K562 (cell line): ENCODE results near the gene SERPINF2. TPM values are rescaled to one million over a fixed set of nuclear protein-coding genes. Genes with fewer than 3 reads are reported as not detected.

Experiments used
- ATAC-seq: fragments of 200-7000 bp; cut with Tn5 transposase; 3 replicates; pipeline ENCODE4 v1.9.1; 2020; ENCODE audit warnings: moderate library complexity
- BruUV-seq: library from RNA; stranded (reverse); fragments of 400-500 nt; replicated peaks from 2 replicates; lab custom pipeline; 2021; lab: Mats Ljungman, UMichigan
- CTCF ChIA-PET: fragments of 300-600 bp; formaldehyde crosslinking; extraction: SDS; loops from one replicate; lab custom pipeline; 2021; ENCODE audit warnings: low intra/inter-chr PET ratio; lab: Yijun Ruan, JAX
- POLR2A ChIA-PET: fragments of 300-600, 350-650 bp; sonication (Branson Sonifier 250); formaldehyde crosslinking; extraction: SDS; loops from one replicate; lab custom pipeline; 2021; ENCODE audit warnings: antibody characterized with exemption, inconsistent platforms; lab: Yijun Ruan, JAX
- DNase-seq, 4 experiments: peaks; one replicate each; pipeline versions ENCODE4 v3.0.0 to v3.0.0-alpha.2; 2011 to 2018; ENCODE audit warnings: low spot score in 3 of 4, mixed read lengths in 3 of 4; ENCODE audit errors: extremely low read depth in 1 of 4
- FAIRE-seq: peaks from 2 replicates; lab custom pipeline; 2011; peaks lifted over from hg19 to GRCh38; lab: Jason Lieb, UNC
- H2AFZ ChIP-seq: 2 replicates; pipeline ENCODE4 v1.6.0; 2011; ENCODE audit warnings: low read depth, low read length, control low read depth, inconsistent platforms
- H3K27ac ChIP-seq: fragments of 200-600 bp; 3 replicates; pipeline ENCODE4 v1.8.0; 2011; ENCODE audit warnings: low read depth, mild to moderate bottlenecking, control low read depth, inconsistent platforms, low read length, moderate library complexity, mixed read lengths; ENCODE audit errors: extremely low read depth
- H3K27me3 ChIP-seq, 2 experiments: fragments of 300-600 bp in 1 of 2; 2 replicates in 1 of 2; 3 replicates in 1 of 2; pipeline versions ENCODE4 v1.6.0 to v1.8.0; 2011; ENCODE audit warnings: inconsistent platforms in 2 of 2, low read length in 2 of 2, mild to moderate bottlenecking in 1 of 2, mixed read lengths in 1 of 2, moderate library complexity in 1 of 2; ENCODE audit not compliant: control insufficient read depth in 2 of 2, insufficient read depth in 2 of 2
- H3K36me3 ChIP-seq: fragments of 300-600 bp; 3 replicates; pipeline ENCODE4 v1.8.0; 2011; ENCODE audit warnings: mild to moderate bottlenecking, low read length, inconsistent platforms; ENCODE audit not compliant: control insufficient read depth, insufficient read depth
- H3K4me1 ChIP-seq, 2 experiments: fragments of 200-600 bp in 1 of 2; replicated peaks in 1 of 2; 2 replicates in 1 of 2; 3 replicates in 1 of 2; pipeline versions ENCODE4 v1.5.1 to v1.8.0; 2011; ENCODE audit warnings: inconsistent platforms in 2 of 2, low read length in 2 of 2, mild to moderate bottlenecking in 1 of 2, mixed read lengths in 1 of 2, moderate library complexity in 1 of 2; ENCODE audit not compliant: control insufficient read depth in 2 of 2, insufficient read depth in 2 of 2
- H3K4me2 ChIP-seq: 2 replicates; pipeline ENCODE4 v1.6.1; 2011; ENCODE audit warnings: low read length, control low read depth, inconsistent platforms, mixed read lengths; ENCODE audit not compliant: insufficient read depth
- H3K4me3 ChIP-seq: fragments of 200-600 bp; sonication (generic), shearing (Covaris generic); 2 replicates; pipeline ENCODE4 v1.5.1; 2016; ENCODE audit warnings: control low read depth, inconsistent platforms
- H3K79me2 ChIP-seq: fragments of 200-600 bp; 3 replicates; pipeline ENCODE4 v1.8.0; 2011; ENCODE audit warnings: low read length, inconsistent platforms; ENCODE audit not compliant: control insufficient read depth, insufficient read depth
- H3K9ac ChIP-seq, 2 experiments: 2 replicates each; pipeline versions ENCODE4 v1.6.0 to v1.6.1; 2011; ENCODE audit warnings: low read depth in 2 of 2, low read length in 2 of 2, control low read depth in 1 of 2, inconsistent platforms in 1 of 2, mild to moderate bottlenecking in 1 of 2, mixed read lengths in 1 of 2; ENCODE audit not compliant: insufficient read depth in 1 of 2
- H3K9me1 ChIP-seq: one replicate; pipeline ENCODE4 v1.6.0; 2011; ENCODE audit warnings: inconsistent platforms, mild to moderate bottlenecking, low read length, moderate library complexity; ENCODE audit not compliant: control insufficient read depth, insufficient read depth
- H3K9me3 ChIP-seq: replicated peaks from 2 replicates; pipeline ENCODE4 v1.5.1; 2011; ENCODE audit warnings: low read depth, low read length, inconsistent platforms; ENCODE audit not compliant: control insufficient read depth, insufficient read depth
- H4K20me1 ChIP-seq: replicated peaks from 2 replicates; pipeline ENCODE4 v1.6.1; 2011; ENCODE audit warnings: low read length, inconsistent platforms, mixed read lengths; ENCODE audit not compliant: control insufficient read depth, insufficient read depth
- CEBPB ChIP-seq: fragments of 450-650 bp; IDR thresholded peaks from 2 replicates; pipeline ENCODE4 v1.6.1; 2016; ENCODE audit warnings: missing genetic modification characterization, missing compliant biosample characterization
- MAZ ChIP-seq, 2 experiments: fragments of 450-650 bp in 1 of 2; sonication (generic) in 1 of 2; formaldehyde crosslinking; IDR thresholded peaks in 1 of 2; conservative IDR thresholded peaks in 1 of 2; 2 replicates each; pipeline versions ENCODE4 v1.4.0 to v1.5.0; 2020; ENCODE audit warnings: mild to moderate bottlenecking in 1 of 2, missing genetic modification reagents in 1 of 2
- MGA ChIP-seq: fragments of 450-650 bp; IDR thresholded peaks from 2 replicates; pipeline ENCODE4 v1.6.1; 2016; ENCODE audit warnings: mild to moderate bottlenecking, moderate library complexity
- YY1 ChIP-seq, 3 experiments: IDR thresholded peaks; 2 replicates each; pipeline ENCODE4 v1.6.1; 2011; ENCODE audit warnings: low read length in 2 of 3, mild to moderate bottlenecking in 2 of 3, moderate library complexity in 2 of 3, borderline replicate concordance in 1 of 3, control low read depth in 1 of 3, low read depth in 1 of 3; ENCODE audit not compliant: insufficient read depth in 3 of 3, insufficient replicate concordance in 2 of 3, control insufficient read depth in 1 of 3, insufficient read length in 1 of 3; ENCODE audit errors: extremely low read depth in 1 of 3
- ZNF589 ChIP-seq: fragments of 200-800 bp; sonication (Bioruptor generic); IDR thresholded peaks from 2 replicates; pipeline ENCODE4 v1.6.1; 2016; ENCODE audit warnings: low read depth, missing genetic modification characterization, missing compliant biosample characterization
- WGBS: fragments of 100-300 bp; shearing (Covaris generic); methylation state at CpG from one replicate; pipeline ENCODE4 v1.1.6; 2016; ENCODE audit warnings: low coverage, mixed read lengths; ENCODE audit not compliant: insufficient coverage; ENCODE audit errors: missing lambda C conversion rate; 5-methylcytosine and 5-hydroxymethylcytosine counted together
- in situ Hi-C: fragments of 300-500 bp; cut with MboI; formaldehyde crosslinking; loops from 4 replicates; pipeline ENCODE4 v1.15.0; 2018; ENCODE audit warnings: inconsistent platforms, mixed read lengths
- intact Hi-C: fragments of 100-400 bp; cut with micrococcal nuclease; formaldehyde crosslinking; loops from 2 replicates; pipeline ENCODE4 v1.14.2; 2022
- polyA plus RNA-seq, 8 experiments: library from polyadenylated mRNA; depleted of rRNA in 4 of 8; stranded (reverse) in 5 of 8; unstranded in 3 of 8; fragments of >200 nt; fragmentation: Nextera tagmentation in 2 of 8; fragmentation: Illumina TruSeq in 1 of 8; extraction: Ambion mirVana in 2 of 8; extraction: Trizol in 1 of 8; gene quantifications; 2 replicates each; pipeline versions ENCODE4 v1.2.1 to v1.2.3, GENCODE V29; 2011 to 2014; ENCODE audit warnings: inconsistent platforms in 1 of 8, missing spikeins in 1 of 8
- total RNA-seq, 7 experiments: library from RNA; depleted of rRNA in 6 of 7; stranded (reverse); fragments of >200 nt in 6 of 7; fragmentation: Illumina TruSeq in 2 of 7; extraction: Trizol in 2 of 7; gene quantifications; 2 replicates each; pipeline versions ENCODE4 v1.2.1 to v1.2.3, GENCODE V29; 2011 to 2021; ENCODE audit warnings: low replicate concordance in 1 of 7

Gene SERPINF2
- total and polyA plus RNA-seq, 9 of the 15 experiments (the other 6 are each of a cell fraction or from before 2014, with no cell fraction given): 0.22 TPM; not detected in 8

- BruUV-seq: no TSS peak
- in situ Hi-C loops (loop anchor here (5.0 kb wide), 1 partner anchor 36 kb away; no protein-coding TSS in a partner anchor), intact Hi-C loops (no loop called here)
- POLR2A ChIA-PET: interaction anchor here (0.6 to 1.2 kb wide), 4 partner anchors 10 to 64 kb away, joined by 3 to 8 read pairs (median 4); no protein-coding TSS in a partner anchor
- no peak overlapping the region for H3K4me3 ChIP-seq
- peaks cover 4% of the 10 kb centered on the region; the same call in 1 of the 3 replicates for H3K79me2 ChIP-seq
- H2AFZ ChIP-seq: peak overlapping the region; percentile 89
- peak overlapping the region; percentile 72 for H3K4me2 ChIP-seq
- H3K9me3 ChIP-seq: no peaks in the 10 kb centered on the region
- H4K20me1 ChIP-seq: no peaks in the 10 kb centered on the region
- ATAC-seq (no peak), DNase-seq (no peak), FAIRE-seq (no peak)
- 28% methylated on average over 10 of the region's 10 CpGs for WGBS
- H3K9ac ChIP-seq: peak overlapping the region; percentile 89 to 91
- no peaks in the 10 kb centered on the region for H3K27me3 ChIP-seq
- H3K4me1 ChIP-seq: peaks cover 23 to 77% of the 10 kb centered on the region in 2 experiments
- H3K36me3 ChIP-seq: peaks cover 17% of the 10 kb centered on the region; the same call in 1 of the 3 replicates
- H3K9me1 ChIP-seq: no peaks in the 10 kb centered on the region
- H3K27ac ChIP-seq: peak overlapping the region; percentile 97
- CTCF ChIA-PET: no interaction called here
- TF ChIP-seq ZNF589 (no peak), CEBPB (tag) (no peak), YY1 (IDR thresholded peaks at IDR 0.05; ENCODE audit: borderline replicate concordance in 1 of 3, control insufficient read depth in 1 of 3, extremely low read depth in 1 of 3, insufficient read depth in 3 of 3, insufficient read length in 1 of 3, insufficient replicate concordance in 2 of 3, low read depth in 1 of 3, low read length in 2 of 3) (peak in 1 of 3 experiments; percentile 54), MAZ (CRISPR knock-in tag; conservative IDR thresholded peaks at IDR 0.05 in 1 of 2, IDR thresholded peaks at IDR 0.05 in 1 of 2) (peak in 1 of 2 experiments; percentile 11; a peak in 1 of 4 replicates), MGA (peak; percentile 55)
Observed at GRCh38 chr17:1731194-1731506, 11.5 kb upstream of the SERPINF2 start.
